ENCODE measurements around the gene MGAT5. TPM values are rescaled to one million over a fixed set of nuclear protein-coding genes. Genes with fewer than 3 reads are reported as not detected.
A peak's percentile ranks its signal among the peaks of the same experiment; 100 is the strongest.

MGAT5 gene
- total RNA-seq, 1 experiment from 2014 or later: 95.3 TPM

GRCh38 chr2:134446383-134447017 is 192.6 kb downstream of the MGAT5 start:
- Histone ChIP-seq H3K27ac (peak overlapping the region; percentile 8), H3K4me1 (peaks cover 21% of the 10 kb centered on the region), H3K4me3 (no peak overlapping the region), H3K27me3 (no peaks in the 10 kb centered on the region), H3K9me3 (replicated peaks) (no peaks in the 10 kb centered on the region), H3K36me3 (peaks cover 13% of the 10 kb centered on the region; the same call in 1 of the 2 replicates)
- peak; percentile 50 to 66 for DNase-seq

GRCh38 chr2:134447669-134448068 is 193.8 kb downstream of the MGAT5 start:
- H3K4me3 ChIP-seq: no peak overlapping the region
- DNase-seq: no peak
- peaks cover 21% of the 10 kb centered on the region for H3K4me1 ChIP-seq
- H3K27me3 ChIP-seq: no peaks in the 10 kb centered on the region
- H3K27ac ChIP-seq: no peak overlapping the region
- H3K36me3 ChIP-seq: peaks cover 14% of the 10 kb centered on the region; the same call in 1 of the 2 replicates
- no peaks in the 10 kb centered on the region for H3K9me3 ChIP-seq (replicated peaks)

GRCh38 chr2:134448650-134449049 is 194.8 kb downstream of the MGAT5 start:
- no peak overlapping the region for H3K4me3 ChIP-seq
- peaks cover 21% of the 10 kb centered on the region for H3K4me1 ChIP-seq
- H3K36me3 ChIP-seq: peaks cover 19% of the 10 kb centered on the region; the same call in 1 of the 2 replicates
- H3K9me3 ChIP-seq (replicated peaks): no peaks in the 10 kb centered on the region
- no peaks in the 10 kb centered on the region for H3K27me3 ChIP-seq
- H3K27ac ChIP-seq: no peak overlapping the region
- DNase-seq: no peak

GRCh38 chr2:134449157-134449556 is 195.3 kb downstream of the MGAT5 start:
- no peak for DNase-seq
- Histone ChIP-seq H3K4me1 (peaks cover 21% of the 10 kb centered on the region), H3K27me3 (no peaks in the 10 kb centered on the region), H3K36me3 (peaks cover 19% of the 10 kb centered on the region; the same call in 1 of the 2 replicates), H3K9me3 (replicated peaks) (no peaks in the 10 kb centered on the region), H3K4me3 (no peak overlapping the region), H3K27ac (no peak overlapping the region)

- Histone ChIP-seq H3K4me3 (no peak overlapping the region), H3K4me1 (peaks cover 21% of the 10 kb centered on the region), H3K27me3 (no peaks in the 10 kb centered on the region), H3K36me3 (peaks cover 16% of the 10 kb centered on the region; the same call in 1 of the 2 replicates), H3K9me3 (replicated peaks) (no peaks in the 10 kb centered on the region), H3K27ac (no peak overlapping the region)
- no peak for DNase-seq
These were observed 196.1 kb downstream of the MGAT5 start for GRCh38 chr2:134449751-134450513.

- peaks cover 11% of the 10 kb centered on the region for H3K4me1 ChIP-seq
- no peak overlapping the region for H3K27ac ChIP-seq
- no peaks in the 10 kb centered on the region for H3K9me3 ChIP-seq (replicated peaks)
- no peaks in the 10 kb centered on the region for H3K27me3 ChIP-seq
- no peak overlapping the region for H3K4me3 ChIP-seq
- peaks cover 21% of the 10 kb centered on the region for H3K36me3 ChIP-seq
- DNase-seq: no peak
These were observed 197.4 kb downstream of the MGAT5 start for GRCh38 chr2:134451347-134451630.

GRCh38 chr2:134452042-134452733 is 198.3 kb downstream of the MGAT5 start:
- Histone ChIP-seq H3K27me3 (no peaks in the 10 kb centered on the region), H3K36me3 (peaks cover 22% of the 10 kb centered on the region), H3K9me3 (replicated peaks) (no peaks in the 10 kb centered on the region), H3K4me1 (peaks cover 2% of the 10 kb centered on the region; the same call in 1 of the 2 replicates), H3K27ac (no peak overlapping the region), H3K4me3 (no peak overlapping the region)
- no peak for DNase-seq

GRCh38 chr2:134453476-134453875 is 199.6 kb downstream of the MGAT5 start:
- no peaks in the 10 kb centered on the region for H3K9me3 ChIP-seq (replicated peaks)
- no peak for DNase-seq
- peaks cover 22% of the 10 kb centered on the region for H3K36me3 ChIP-seq
- no peak overlapping the region for H3K27ac ChIP-seq
- H3K27me3 ChIP-seq: no peaks in the 10 kb centered on the region
- no peaks in the 10 kb centered on the region for H3K4me1 ChIP-seq
- H3K4me3 ChIP-seq: no peak overlapping the region

- Histone ChIP-seq H3K4me1 (no peaks in the 10 kb centered on the region), H3K4me3 (no peak overlapping the region), H3K27me3 (no peaks in the 10 kb centered on the region), H3K36me3 (peaks cover 22% of the 10 kb centered on the region), H3K27ac (no peak overlapping the region), H3K9me3 (replicated peaks) (no peaks in the 10 kb centered on the region)
- DNase-seq: no peak
These were observed 200.1 kb downstream of the MGAT5 start for GRCh38 chr2:134453973-134454372.

- H3K27me3 ChIP-seq: no peaks in the 10 kb centered on the region
- H3K27ac ChIP-seq: no peak overlapping the region
- H3K36me3 ChIP-seq: peaks cover 22% of the 10 kb centered on the region
- DNase-seq: no peak
- no peak overlapping the region for H3K4me3 ChIP-seq
- no peaks in the 10 kb centered on the region for H3K4me1 ChIP-seq
- no peaks in the 10 kb centered on the region for H3K9me3 ChIP-seq (replicated peaks)
These were observed 200.6 kb downstream of the MGAT5 start for GRCh38 chr2:134454426-134454825.

- no peaks in the 10 kb centered on the region for H3K9me3 ChIP-seq (replicated peaks)
- peaks cover 22% of the 10 kb centered on the region for H3K36me3 ChIP-seq
- H3K27ac ChIP-seq: no peak overlapping the region
- H3K4me1 ChIP-seq: no peaks in the 10 kb centered on the region
- no peak for DNase-seq
- H3K27me3 ChIP-seq: no peaks in the 10 kb centered on the region
- no peak overlapping the region for H3K4me3 ChIP-seq
These were observed 201.1 kb downstream of the MGAT5 start for GRCh38 chr2:134454931-134455330.

- H3K4me3 ChIP-seq: no peak overlapping the region
- H3K27me3 ChIP-seq: no peaks in the 10 kb centered on the region
- no peak overlapping the region for H3K27ac ChIP-seq
- no peaks in the 10 kb centered on the region for H3K4me1 ChIP-seq
- H3K36me3 ChIP-seq: peaks cover 17% of the 10 kb centered on the region
- no peaks in the 10 kb centered on the region for H3K9me3 ChIP-seq (replicated peaks)
- DNase-seq: no peak
These were observed 201.6 kb downstream of the MGAT5 start for GRCh38 chr2:134455426-134455825.

- Histone ChIP-seq H3K27me3 (no peaks in the 10 kb centered on the region; the same call in 1 of the 2 replicates), H3K4me3 (no peak overlapping the region), H3K4me1 (no peaks in the 10 kb centered on the region), H3K27ac (no peak overlapping the region), H3K36me3 (peaks cover 12% of the 10 kb centered on the region; the same call in 1 of the 2 replicates), H3K9me3 (replicated peaks) (no peaks in the 10 kb centered on the region)
- DNase-seq: no peak
These were observed 203.5 kb downstream of the MGAT5 start for GRCh38 chr2:134457353-134457752.

- Histone ChIP-seq H3K27ac (no peak overlapping the region), H3K9me3 (replicated peaks) (no peaks in the 10 kb centered on the region), H3K36me3 (peaks cover 8% of the 10 kb centered on the region; the same call in 1 of the 2 replicates), H3K27me3 (no peaks in the 10 kb centered on the region; the same call in 1 of the 2 replicates), H3K4me3 (no peak overlapping the region), H3K4me1 (no peaks in the 10 kb centered on the region)
- no peak for DNase-seq
These were observed 204.0 kb downstream of the MGAT5 start for GRCh38 chr2:134457765-134458472.
